ENCODE measurements around the gene MYNN. TPM values are rescaled to one million over a fixed set of nuclear protein-coding genes. Genes with fewer than 3 reads are reported as not detected.

Gene MYNN
- total and polyA plus RNA-seq, 2 of the 13 experiments (the other 11 are each of a cell fraction or from before 2014, with no cell fraction given), result 10.4 to 17.6 TPM

DNA sequence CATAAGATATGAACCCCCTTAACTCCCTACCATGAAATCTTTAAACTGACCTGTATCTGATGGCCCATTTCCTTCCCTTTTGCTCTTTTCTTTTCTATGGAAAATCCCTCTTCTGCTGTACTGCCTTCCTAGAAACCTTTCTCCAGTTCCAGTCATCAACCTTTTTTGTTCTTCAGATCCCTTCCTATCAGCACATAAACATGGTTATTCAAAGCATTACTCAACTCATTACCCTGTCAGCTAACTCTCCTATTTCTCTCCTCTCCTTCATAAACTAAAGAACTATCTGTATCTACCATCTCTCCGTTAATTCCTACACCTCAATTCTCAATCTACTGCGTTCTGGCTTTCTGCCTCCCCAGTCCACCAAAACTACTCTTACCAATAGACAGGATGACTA, 21.3 kb upstream of the MYNN start:
- in situ Hi-C loops (cut with HindIII; ENCODE audit: extremely low pct_ligation_motif_present, low pct_unique_long_range_greater_than_20kb), result no loop called here

More for the DNA sequence above, 21.3 kb upstream of the MYNN start:
- 36% methylated on average over 2 of the region's 2 CpGs for WGBS (ENCODE audit: low lambda C conversion rate)
- H3K36me3 ChIP-seq (replicated peaks in 1 of 2; ENCODE audit: control insufficient read depth in 1 of 2, insufficient read depth in 2 of 2, low read length in 2 of 2), result no peaks in the 10 kb centered on the region
- H4K20me1 ChIP-seq (ENCODE audit: insufficient read depth, low read length), result no peaks in the 10 kb centered on the region
- no TSS peak for BruUV-seq (replicated peaks)
- H3K4me2 ChIP-seq (ENCODE audit: low read depth, low read length), result no peak overlapping the region
- POLR2A ChIA-PET, result no interaction called here
- no peaks in the 10 kb centered on the region for H3K79me2 ChIP-seq (ENCODE audit: insufficient read depth, low read length)
- FAIRE-seq, result no peak
- H3K4me3 ChIP-seq (replicated peaks in 1 of 3; ENCODE audit: insufficient read depth in 1 of 3, low read depth in 2 of 3, low read length in 3 of 3), result no peak overlapping the region
- intact Hi-C loops (cut with micrococcal nuclease; ENCODE audit: unreplicated experiment), result no loop called here
- H3K9me3 ChIP-seq (ENCODE audit: low read length), result no peaks in the 10 kb centered on the region
- peaks cover 23% of the 10 kb centered on the region for H3K4me1 ChIP-seq (ENCODE audit: insufficient read depth, low read length)
- no peak for ATAC-seq
- H3K27me3 ChIP-seq (ENCODE audit: control insufficient read depth in 1 of 2, insufficient read depth in 2 of 2, low read length in 2 of 2), result no peaks in the 10 kb centered on the region; a peak in 1 of 5 replicates
- H3K27ac ChIP-seq (ENCODE audit: extremely low read length, insufficient read depth, low read length), result no peak overlapping the region
- no peak for DNase-seq (ENCODE audit: low spot score)
- TF ChIP-seq ZBTB2 (CRISPR knock-in tag; IDR thresholded peaks at IDR 0.05; ENCODE audit: low read depth) (no peak), ZNF138 (CRISPR knock-in tag; IDR thresholded peaks at IDR 0.05; ENCODE audit: low read depth) (no peak), RAD51 (IDR thresholded peaks at IDR 0.05; ENCODE audit: borderline replicate concordance) (no peak), HDAC2 (CRISPR knock-in tag; IDR thresholded peaks at IDR 0.05) (no peak), ZNF367 (CRISPR knock-in tag; IDR thresholded peaks at IDR 0.05; ENCODE audit: borderline replicate concordance) (no peak), E2F1 (CRISPR knock-in tag; IDR thresholded peaks at IDR 0.05) (no peak), ESRRA (CRISPR knock-in tag; IDR thresholded peaks at IDR 0.05; ENCODE audit: low read depth) (no peak), PHF8 (CRISPR knock-in tag; IDR thresholded peaks at IDR 0.05) (no peak), NFIC (IDR thresholded peaks at IDR 0.05; ENCODE audit: low read length) (no peak), FLYWCH1 (CRISPR knock-in tag; IDR thresholded peaks at IDR 0.05) (no peak), TOE1 (CRISPR knock-in tag; IDR thresholded peaks at IDR 0.05) (no peak), NFATC3 (CRISPR knock-in tag; IDR thresholded peaks at IDR 0.05) (no peak), SRY (CRISPR knock-in tag; IDR thresholded peaks at IDR 0.05) (no peak)
- TF ChIP-seq, protein P1, sequence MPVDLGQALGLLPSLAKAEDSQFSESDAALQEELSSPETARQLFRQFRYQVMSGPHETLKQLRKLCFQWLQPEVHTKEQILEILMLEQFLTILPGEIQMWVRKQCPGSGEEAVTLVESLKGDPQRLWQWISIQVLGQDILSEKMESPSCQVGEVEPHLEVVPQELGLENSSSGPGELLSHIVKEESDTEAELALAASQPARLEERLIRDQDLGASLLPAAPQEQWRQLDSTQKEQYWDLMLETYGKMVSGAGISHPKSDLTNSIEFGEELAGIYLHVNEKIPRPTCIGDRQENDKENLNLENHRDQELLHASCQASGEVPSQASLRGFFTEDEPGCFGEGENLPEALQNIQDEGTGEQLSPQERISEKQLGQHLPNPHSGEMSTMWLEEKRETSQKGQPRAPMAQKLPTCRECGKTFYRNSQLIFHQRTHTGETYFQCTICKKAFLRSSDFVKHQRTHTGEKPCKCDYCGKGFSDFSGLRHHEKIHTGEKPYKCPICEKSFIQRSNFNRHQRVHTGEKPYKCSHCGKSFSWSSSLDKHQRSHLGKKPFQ (CRISPR knock-in tag; IDR thresholded peaks at IDR 0.05; ENCODE audit: insufficient replicate concordance), result no peak
- CTCF ChIA-PET (ENCODE audit: low intra/inter-chr PET ratio, low total read pairs), result no interaction called here
- no peak overlapping the region for H3K9ac ChIP-seq (ENCODE audit: insufficient read depth, low read depth, low read length)
- no peak overlapping the region for H2AFZ ChIP-seq (ENCODE audit: low read length)
